MCF 10A (cell line): ENCODE data around the gene PAXX. TPM values are rescaled to one million over a fixed set of nuclear protein-coding genes. Genes with fewer than 3 reads are reported as not detected.

Experiments
- Bru-seq: library from RNA; stranded (reverse); fragments of 400-500 nt; gene quantifications from one replicate; lab custom pipeline; 2021; lab: Mats Ljungman, UMichigan
- BruChase-seq, 2 experiments: library from RNA; stranded (reverse); fragments of 400-500 nt; gene quantifications; one replicate each; lab custom pipeline; 2021; lab: Mats Ljungman, UMichigan
- BruUV-seq: library from RNA; stranded (reverse); fragments of 400-500 nt; replicated peaks from 2 replicates; lab custom pipeline; 2021; lab: Mats Ljungman, UMichigan
- CTCF ChIA-PET: fragments of 300-600 bp; sonication (Branson Sonifier 250); formaldehyde crosslinking; extraction: SDS; loops from one replicate; lab custom pipeline; 2021; ENCODE audit warnings: antibody characterized with exemption, inconsistent platforms; lab: Yijun Ruan, JAX
- POLR2A ChIA-PET: fragments of 300-600, 350-650 bp; sonication (Branson Sonifier 250); formaldehyde crosslinking; extraction: SDS; loops from one replicate; lab custom pipeline; 2020; ENCODE audit warnings: antibody characterized with exemption, inconsistent platforms; lab: Yijun Ruan, JAX
- DNase-seq: peaks from one replicate; pipeline ENCODE4 v3.0.0-alpha.2; 2018; ENCODE audit not compliant: unreplicated experiment
- H3K27ac Mint-ChIP-seq: one replicate; pipeline ENCODE4 v1.8.0; 2022; ENCODE audit warnings: mild to moderate bottlenecking, low read depth, mixed read lengths; ENCODE audit not compliant: unreplicated experiment
- H3K27me3 Mint-ChIP-seq: one replicate; pipeline ENCODE4 v1.8.0; 2022; ENCODE audit warnings: mixed read lengths; ENCODE audit not compliant: insufficient read depth, unreplicated experiment
- H3K36me3 Mint-ChIP-seq: one replicate; pipeline ENCODE4 v1.8.0; 2022; ENCODE audit warnings: mild to moderate bottlenecking, moderate library complexity, mixed read lengths; ENCODE audit not compliant: insufficient read depth, unreplicated experiment
- H3K4me1 Mint-ChIP-seq: one replicate; pipeline ENCODE4 v1.8.0; 2022; ENCODE audit warnings: mixed read lengths; ENCODE audit not compliant: insufficient read depth, unreplicated experiment
- H3K4me3 Mint-ChIP-seq: one replicate; pipeline ENCODE4 v1.8.0; 2022; ENCODE audit warnings: mild to moderate bottlenecking, moderate library complexity, mixed read lengths; ENCODE audit not compliant: unreplicated experiment
- H3K9me3 Mint-ChIP-seq: one replicate; pipeline ENCODE4 v1.8.0; 2022; ENCODE audit warnings: mixed read lengths; ENCODE audit not compliant: unreplicated experiment
- intact Hi-C: fragments of 100-400 bp; cut with micrococcal nuclease; formaldehyde crosslinking; loops from 2 replicates; pipeline ENCODE4 v1.14.1; 2022
- long read RNA-seq: library from polyadenylated mRNA; stranded (forward); transcript quantifications from one replicate; pipeline ENCODE4 v2.0.0, GENCODE V29; 2022
- total RNA-seq: library from RNA; stranded (reverse); gene quantifications from 2 replicates; pipeline ENCODE4 v1.2.3, GENCODE V29; 2022
- TF ChIP-seq, protein P1 (sequence below): fragments of 200-600 bp; IDR thresholded peaks from one replicate; pipeline ENCODE4 v1.8.0; 2022; ENCODE audit warnings: antibody characterized with exemption, mild to moderate bottlenecking; ENCODE audit not compliant: unreplicated experiment

Gene PAXX, protein sequence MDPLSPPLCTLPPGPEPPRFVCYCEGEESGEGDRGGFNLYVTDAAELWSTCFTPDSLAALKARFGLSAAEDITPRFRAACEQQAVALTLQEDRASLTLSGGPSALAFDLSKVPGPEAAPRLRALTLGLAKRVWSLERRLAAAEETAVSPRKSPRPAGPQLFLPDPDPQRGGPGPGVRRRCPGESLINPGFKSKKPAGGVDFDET
- total RNA-seq (43.6 and 57.9 TPM in 2 replicates), Bru-seq, nascent RNA (percentile 66 among the genes with signal in this experiment), BruChase-seq, experiment 1, labeled RNA remaining after a 6-hour chase (percentile 69 among the genes with signal in this experiment), BruChase-seq, experiment 2, labeled RNA remaining after a 2-hour chase (percentile 62 among the genes with signal in this experiment)
- long read RNA-seq, transcript PAXX-207 (6 exons, 958 nt), result minor isoform, 6 of 116 reads
- long read RNA-seq, transcript PAXX-208 (5 exons, 1,077 nt), result minor isoform, 8 of 116 reads
- long read RNA-seq, transcript PAXX-201 (7 exons, 812 nt), result major isoform, 37 of 116 reads
- long read RNA-seq, partial matches to known transcripts, result 20 of 116 reads
- long read RNA-seq, other reads (novel, unspliced or antisense), result 45 of 116 reads

DNA sequence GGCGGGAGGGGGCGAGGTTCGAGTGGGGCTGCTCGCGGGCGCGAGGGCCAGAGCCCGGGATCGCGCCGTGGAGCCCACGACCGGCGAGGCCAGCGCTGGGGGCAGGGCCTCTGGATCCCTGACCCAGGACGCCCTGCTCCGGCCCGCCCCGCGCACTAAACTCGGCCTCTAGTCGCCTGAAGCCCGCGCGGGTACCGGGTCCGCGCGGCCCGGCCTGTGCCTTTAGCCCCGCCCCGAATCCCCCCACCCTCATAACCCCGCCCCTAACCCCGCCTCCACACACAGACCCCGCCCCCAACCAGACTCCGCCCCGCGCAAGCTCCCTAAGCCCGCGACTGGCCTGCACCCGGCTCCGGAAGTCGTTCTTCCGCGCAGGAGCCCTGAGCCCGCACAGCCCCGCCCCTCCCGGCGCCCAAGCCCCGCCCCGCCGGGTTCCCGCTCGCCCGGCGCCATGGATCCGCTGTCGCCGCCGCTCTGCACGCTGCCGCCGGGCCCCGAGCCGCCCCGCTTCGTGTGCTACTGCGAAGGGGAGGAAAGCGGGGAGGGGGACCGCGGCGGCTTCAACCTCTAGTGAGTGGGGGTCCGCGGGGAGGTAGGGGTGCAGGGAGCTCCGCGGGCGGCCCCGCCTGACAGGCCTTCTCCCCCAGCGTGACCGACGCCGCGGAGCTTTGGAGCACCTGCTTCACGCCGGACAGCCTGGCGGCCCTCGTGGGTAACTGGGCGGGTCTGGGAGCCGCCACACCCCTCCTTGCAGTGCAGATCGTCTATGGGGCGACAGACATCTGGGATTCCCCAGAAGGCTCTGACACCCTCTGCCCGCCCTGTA, at the start of gene PAXX:
Gene PAXX, plus strand, starts transcription at position 430 of the 826 bp plus-strand sequence. Its CDS starts 22 bp downstream, at position 452.
- Mint-ChIP-seq H3K27ac (peak within 1 kb of the TSS; percentile 81), H3K36me3 (peaks cover 12% of the 10 kb centered on the region), H3K27me3 (no peaks in the 10 kb centered on the region), H3K4me1 (no peaks in the 10 kb centered on the region), H3K9me3 (no peaks in the 10 kb centered on the region), H3K4me3 (peak within 1 kb of the TSS; percentile 82)
- ChIA-PET CTCF (interaction anchor here (0.6 to 2.1 kb wide), 4 partner anchors 12 to 821 kb away, joined by 3 to 7 read pairs (median 4); no protein-coding TSS in a partner anchor), POLR2A (interaction anchor here (0.8 to 2.0 kb wide), 8 partner anchors 12 to 137 kb away, joined by 3 to 9 read pairs (median 5); partner anchors contain the start of genes EDF1 and FBXW5)
- BruUV-seq, result no TSS peak
- peak; percentile 88 for DNase-seq
- intact Hi-C loops, result loop anchor here (1.0 kb wide), 1 partner anchor 44 kb away; no protein-coding TSS in a partner anchor
- TF ChIP-seq, protein P1, sequence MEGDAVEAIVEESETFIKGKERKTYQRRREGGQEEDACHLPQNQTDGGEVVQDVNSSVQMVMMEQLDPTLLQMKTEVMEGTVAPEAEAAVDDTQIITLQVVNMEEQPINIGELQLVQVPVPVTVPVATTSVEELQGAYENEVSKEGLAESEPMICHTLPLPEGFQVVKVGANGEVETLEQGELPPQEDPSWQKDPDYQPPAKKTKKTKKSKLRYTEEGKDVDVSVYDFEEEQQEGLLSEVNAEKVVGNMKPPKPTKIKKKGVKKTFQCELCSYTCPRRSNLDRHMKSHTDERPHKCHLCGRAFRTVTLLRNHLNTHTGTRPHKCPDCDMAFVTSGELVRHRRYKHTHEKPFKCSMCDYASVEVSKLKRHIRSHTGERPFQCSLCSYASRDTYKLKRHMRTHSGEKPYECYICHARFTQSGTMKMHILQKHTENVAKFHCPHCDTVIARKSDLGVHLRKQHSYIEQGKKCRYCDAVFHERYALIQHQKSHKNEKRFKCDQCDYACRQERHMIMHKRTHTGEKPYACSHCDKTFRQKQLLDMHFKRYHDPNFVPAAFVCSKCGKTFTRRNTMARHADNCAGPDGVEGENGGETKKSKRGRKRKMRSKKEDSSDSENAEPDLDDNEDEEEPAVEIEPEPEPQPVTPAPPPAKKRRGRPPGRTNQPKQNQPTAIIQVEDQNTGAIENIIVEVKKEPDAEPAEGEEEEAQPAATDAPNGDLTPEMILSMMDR, result no peak

DNA sequence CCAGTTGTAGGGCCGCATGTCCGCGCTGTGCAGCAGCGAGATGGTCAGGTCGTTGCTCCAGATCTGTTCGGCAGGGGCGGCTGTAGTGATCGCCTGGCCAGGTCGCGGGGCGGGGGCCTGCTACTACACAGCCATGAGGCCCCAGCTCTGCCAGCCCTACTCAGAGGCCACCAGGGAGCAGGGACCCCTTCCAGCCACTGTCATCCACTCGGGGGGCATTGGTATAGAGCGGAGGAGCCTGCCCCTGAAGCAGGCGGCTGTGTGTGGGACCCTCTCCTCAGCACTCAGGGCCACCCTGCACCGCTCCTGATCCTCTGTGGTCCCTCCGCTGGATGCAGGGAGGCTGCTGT, 49.4 kb upstream of the PAXX start:
- Mint-ChIP-seq H3K9me3 (no peaks in the 10 kb centered on the region), H3K4me3 (peak overlapping the region; percentile 70), H3K27ac (no peak overlapping the region), H3K27me3 (no peaks in the 10 kb centered on the region), H3K4me1 (peaks cover 6% of the 10 kb centered on the region), H3K36me3 (peaks cover 35% of the 10 kb centered on the region)
- intact Hi-C loops, result loop anchor here (10.0 kb wide), 1 partner anchor 98 kb away; the partner anchor contains the start of genes AJM1 and PHPT1
- ChIA-PET POLR2A (interaction anchor here (0.6 to 0.7 kb wide), 2 partner anchors 42 to 120 kb away, joined by 3 to 4 read pairs; no protein-coding TSS in a partner anchor), CTCF (interaction anchor here (0.5 to 0.6 kb wide), 2 partner anchors 59 to 67 kb away, joined by 3 to 4 read pairs; no protein-coding TSS in a partner anchor)
- BruUV-seq, result no TSS peak
- TF ChIP-seq, protein P1, result no peak
- no peak for DNase-seq

DNA sequence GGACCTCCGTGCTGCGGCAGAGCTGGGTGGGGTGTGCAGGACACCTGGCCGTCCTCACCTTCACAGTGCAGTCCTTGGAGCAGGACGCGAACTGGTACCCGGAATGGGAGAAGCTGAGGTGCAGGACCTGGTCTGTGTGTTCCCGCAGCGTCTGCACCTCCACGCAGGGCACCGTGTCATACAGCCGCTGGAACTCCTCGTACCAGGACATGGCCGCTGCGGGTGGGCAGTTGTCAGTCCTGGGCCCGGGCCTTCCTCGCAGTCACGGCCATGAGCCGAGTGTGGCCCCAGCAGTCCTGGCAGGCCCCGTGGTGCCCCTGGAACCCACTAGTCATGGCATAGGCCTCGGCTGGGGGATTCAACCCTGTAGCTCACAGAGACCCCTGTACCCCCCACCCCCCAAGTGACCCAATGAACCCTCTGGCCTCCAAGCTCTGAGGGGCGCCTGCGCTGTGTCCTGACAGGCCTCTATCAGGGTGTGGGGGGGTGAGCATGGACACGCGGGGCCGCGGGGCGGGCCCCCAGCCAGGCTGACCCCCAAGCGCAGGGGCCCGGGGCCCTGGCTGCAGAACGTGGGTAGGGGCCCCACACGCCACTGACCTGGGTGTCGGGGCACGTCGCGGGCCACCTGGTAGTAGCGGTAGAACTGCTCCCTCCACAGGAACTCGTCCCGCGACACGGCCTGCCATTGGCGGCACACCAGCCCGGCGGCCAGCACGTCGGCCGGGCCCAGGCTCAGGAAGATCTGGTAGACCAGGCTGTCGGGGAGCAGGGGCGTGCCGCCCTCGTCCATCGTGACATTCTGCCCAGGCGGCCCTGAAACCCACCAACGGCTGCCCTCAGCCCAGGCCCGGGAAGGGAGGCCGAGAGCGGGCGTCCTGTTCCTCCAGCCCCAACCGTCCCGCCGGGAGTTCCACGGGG, 48.7 kb upstream of the PAXX start:
- CTCF ChIA-PET, result interaction anchor here (0.5 to 1.0 kb wide), 9 partner anchors 15 to 364 kb away, joined by 3 to 4 read pairs (median 3); no protein-coding TSS in a partner anchor

More for the DNA sequence above, 48.7 kb upstream of the PAXX start:
- Mint-ChIP-seq H3K27ac (no peak overlapping the region), H3K36me3 (peaks cover 33% of the 10 kb centered on the region), H3K4me1 (peaks cover 6% of the 10 kb centered on the region), H3K27me3 (no peaks in the 10 kb centered on the region), H3K9me3 (no peaks in the 10 kb centered on the region), H3K4me3 (peak overlapping the region; percentile 70)
- intact Hi-C loops, result loop anchor here (10.0 kb wide), 1 partner anchor 99 kb away; the partner anchor contains the start of genes AJM1 and PHPT1
- TF ChIP-seq, protein P1, result no peak
- DNase-seq, result peak; percentile 42
- no TSS peak for BruUV-seq
- POLR2A ChIA-PET, result interaction anchor here (0.6 to 1.7 kb wide), 11 partner anchors 42 to 136 kb away, joined by 3 to 10 read pairs (median 4); partner anchors contain the start of genes EDF1, PAXX and TRAF2
